WTC11 (cell line): Measurements from ENCODE around the gene EPS8L2. TPM values are rescaled to one million over a fixed set of nuclear protein-coding genes. Genes with fewer than 3 reads are reported as not detected.
A peak's percentile ranks its signal among the peaks of the same experiment; 100 is the strongest.

ENCODE experiments used
- ATF2 ChIP-seq: sonication (generic); formaldehyde crosslinking; IDR thresholded peaks from 2 replicates; pipeline ENCODE4 v1.8.1; 2022; ENCODE audit warnings: low read depth, missing genetic modification reagents, borderline replicate concordance
- ATF3 ChIP-seq: sonication (generic); formaldehyde crosslinking; conservative IDR thresholded peaks from 2 replicates; pipeline ENCODE4 v1.8.1; 2022; ENCODE audit warnings: mild to moderate bottlenecking, missing genetic modification reagents
- CDX4 ChIP-seq: fragments of 250-450 bp; sonication (Bioruptor Pico); IDR thresholded peaks from 2 replicates; pipeline ENCODE4 v1.9.0; 2021; ENCODE audit warnings: moderate library complexity, mild to moderate bottlenecking, inconsistent platforms, borderline replicate concordance
- EMX1 ChIP-seq: fragments of 250-450 bp; sonication (Bioruptor Pico); IDR thresholded peaks from 2 replicates; pipeline ENCODE4 v1.8.0; 2021; ENCODE audit warnings: mild to moderate bottlenecking
- ESRRA ChIP-seq: sonication (generic); formaldehyde crosslinking; IDR thresholded peaks from 2 replicates; pipeline ENCODE4 v1.8.1; 2022; ENCODE audit warnings: mild to moderate bottlenecking, missing genetic modification reagents, borderline replicate concordance
- ETV6 ChIP-seq: sonication (generic); formaldehyde crosslinking; IDR thresholded peaks from 2 replicates; pipeline ENCODE4 v1.8.1; 2022; ENCODE audit warnings: mild to moderate bottlenecking, missing genetic modification reagents
- JUN ChIP-seq: sonication (generic); formaldehyde crosslinking; IDR thresholded peaks from 2 replicates; pipeline ENCODE4 v1.8.0; 2023; ENCODE audit warnings: mild to moderate bottlenecking, missing genetic modification reagents
- NFYB ChIP-seq: sonication (generic); formaldehyde crosslinking; conservative IDR thresholded peaks from 2 replicates; pipeline ENCODE4 v1.8.0; 2022; ENCODE audit warnings: low read depth, missing genetic modification reagents
- RELA ChIP-seq: sonication (generic); formaldehyde crosslinking; IDR thresholded peaks from 2 replicates; pipeline ENCODE4 v1.8.1; 2022; ENCODE audit warnings: missing genetic modification reagents, mild to moderate bottlenecking, borderline replicate concordance
- SMAD3 ChIP-seq: sonication (generic); formaldehyde crosslinking; IDR thresholded peaks from 2 replicates; pipeline ENCODE4 v1.8.0; 2022; ENCODE audit warnings: missing genetic modification reagents, mild to moderate bottlenecking, borderline replicate concordance
- TCF7 ChIP-seq: sonication (generic); formaldehyde crosslinking; IDR thresholded peaks from 2 replicates; pipeline ENCODE4 v1.8.0; 2022; ENCODE audit warnings: mild to moderate bottlenecking, low read depth, missing genetic modification reagents, moderate library complexity
- TP53 ChIP-seq: sonication (generic); formaldehyde crosslinking; IDR thresholded peaks from 2 replicates; pipeline ENCODE4 v1.8.1; 2023; ENCODE audit warnings: mild to moderate bottlenecking, missing genetic modification reagents
- ZNF396 ChIP-seq: fragments of 250-450 bp; sonication (Bioruptor Pico); IDR thresholded peaks from 2 replicates; pipeline ENCODE4 v1.8.0; 2021; ENCODE audit warnings: mild to moderate bottlenecking, moderate library complexity, borderline replicate concordance
- total RNA-seq: library from RNA; stranded (reverse); gene quantifications from 3 replicates; pipeline ENCODE4 v1.2.3, GENCODE V29; 2021
- TF ChIP-seq, protein P1 (sequence below): sonication (generic); formaldehyde crosslinking; IDR thresholded peaks from 2 replicates; pipeline ENCODE4 v1.8.0; 2022; ENCODE audit warnings: mild to moderate bottlenecking, missing genetic modification reagents
- TF ChIP-seq, protein P2 (sequence below): sonication (generic); formaldehyde crosslinking; IDR thresholded peaks from 2 replicates; pipeline ENCODE4 v1.8.1; 2023; ENCODE audit warnings: mild to moderate bottlenecking, missing genetic modification reagents, moderate library complexity
- TF ChIP-seq, protein P3 (sequence below): sonication (generic); formaldehyde crosslinking; IDR thresholded peaks from 2 replicates; pipeline ENCODE4 v1.8.0; 2022; ENCODE audit warnings: mild to moderate bottlenecking, missing genetic modification reagents
- TF ChIP-seq, protein P4 (sequence below): fragments of 200-600 bp; IDR thresholded peaks from 2 replicates; pipeline ENCODE4 v1.8.0; 2022; ENCODE audit warnings: antibody characterized with exemption
- TF ChIP-seq, protein P5 (sequence below): sonication (generic); formaldehyde crosslinking; IDR thresholded peaks from 2 replicates; pipeline ENCODE4 v1.8.0; 2023; ENCODE audit warnings: missing genetic modification reagents, mild to moderate bottlenecking, borderline replicate concordance
- TF ChIP-seq, protein P6 (sequence below): sonication (generic); formaldehyde crosslinking; IDR thresholded peaks from 2 replicates; pipeline ENCODE4 v1.8.1; 2022; ENCODE audit warnings: low read depth, mild to moderate bottlenecking, moderate library complexity, missing genetic modification reagents, borderline replicate concordance
- TF ChIP-seq, protein P7 (sequence below): sonication (generic); formaldehyde crosslinking; IDR thresholded peaks from 2 replicates; pipeline ENCODE4 v1.8.0; 2023; ENCODE audit warnings: missing genetic modification reagents
- TF ChIP-seq, protein P8 (sequence below): fragments of 250-450 bp; sonication (Bioruptor Pico); IDR thresholded peaks from 2 replicates; pipeline ENCODE4 v2.1.2; 2022; ENCODE audit warnings: mild to moderate bottlenecking, moderate library complexity

The EPS8L2 gene
- total RNA-seq, 1 experiment from 2014 or later, result 51.6 TPM

DNA sequence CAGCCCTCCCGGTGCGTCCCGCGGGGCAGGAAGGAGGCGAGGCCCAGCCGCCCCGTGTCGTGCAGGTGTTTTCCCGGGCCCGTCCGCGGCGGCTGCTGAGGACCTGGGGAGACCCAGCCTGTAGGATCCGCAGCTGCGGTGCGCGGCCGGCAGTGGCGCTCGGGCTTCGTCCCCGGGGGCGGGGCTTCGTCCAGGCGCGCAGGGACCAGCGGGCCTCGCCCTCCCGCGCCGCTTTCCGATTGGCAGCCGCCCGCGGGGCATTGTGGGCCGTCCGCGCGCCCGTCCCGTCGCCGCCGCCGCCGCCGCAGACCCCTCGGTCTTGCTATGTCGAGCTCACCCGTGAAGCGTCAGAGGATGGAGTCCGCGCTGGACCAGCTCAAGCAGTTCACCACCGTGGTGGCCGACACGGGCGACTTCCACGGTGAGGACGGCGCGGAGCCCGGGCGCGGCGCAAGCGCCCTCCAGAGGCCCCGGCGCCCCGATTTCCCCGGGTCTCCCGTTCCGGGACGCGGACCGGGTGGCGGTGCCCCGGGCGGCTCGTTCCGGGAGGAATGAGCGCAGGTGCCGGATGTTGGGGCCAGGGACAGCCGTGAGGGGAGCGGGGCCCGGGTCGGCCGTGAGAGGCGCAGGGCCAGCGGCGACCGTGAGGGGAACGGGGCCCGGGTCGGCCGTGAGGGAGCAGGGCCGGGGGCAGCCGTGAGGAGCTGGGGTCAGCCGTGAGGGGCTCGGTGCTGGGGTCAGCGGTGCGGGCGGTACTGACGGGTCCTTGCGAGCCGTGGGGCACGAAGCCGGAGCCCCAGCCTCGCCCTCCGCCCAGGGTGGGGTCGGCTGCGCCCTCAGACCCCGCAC, 41.4 kb downstream of the EPS8L2 start, which contains the start of gene TALDO1 (continued):
- TF ChIP-seq, protein P1, sequence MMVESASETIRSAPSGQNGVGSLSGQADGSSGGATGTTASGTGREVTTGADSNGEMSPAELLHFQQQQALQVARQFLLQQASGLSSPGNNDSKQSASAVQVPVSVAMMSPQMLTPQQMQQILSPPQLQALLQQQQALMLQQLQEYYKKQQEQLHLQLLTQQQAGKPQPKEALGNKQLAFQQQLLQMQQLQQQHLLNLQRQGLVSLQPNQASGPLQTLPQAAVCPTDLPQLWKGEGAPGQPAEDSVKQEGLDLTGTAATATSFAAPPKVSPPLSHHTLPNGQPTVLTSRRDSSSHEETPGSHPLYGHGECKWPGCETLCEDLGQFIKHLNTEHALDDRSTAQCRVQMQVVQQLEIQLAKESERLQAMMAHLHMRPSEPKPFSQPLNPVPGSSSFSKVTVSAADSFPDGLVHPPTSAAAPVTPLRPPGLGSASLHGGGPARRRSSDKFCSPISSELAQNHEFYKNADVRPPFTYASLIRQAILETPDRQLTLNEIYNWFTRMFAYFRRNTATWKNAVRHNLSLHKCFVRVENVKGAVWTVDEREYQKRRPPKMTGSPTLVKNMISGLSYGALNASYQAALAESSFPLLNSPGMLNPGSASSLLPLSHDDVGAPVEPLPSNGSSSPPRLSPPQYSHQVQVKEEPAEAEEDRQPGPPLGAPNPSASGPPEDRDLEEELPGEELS (CRISPR knock-in tag), result peak; percentile 77
- TF ChIP-seq JUN (no peak; the same call in 1 of the 2 replicates), ATF3 (CRISPR knock-in tag) (no peak), ETV6 (CRISPR knock-in tag) (peak; percentile 88), ESRRA (CRISPR knock-in tag) (no peak; the same call in 1 of the 2 replicates), ZNF396 (CRISPR knock-in tag) (no peak), NFYB (CRISPR knock-in tag) (peak; percentile 75), TP53 (no peak), ATF2 (no peak), TCF7 (CRISPR knock-in tag) (peak; percentile 40; the same call in 1 of the 2 replicates), EMX1 (CRISPR knock-in tag) (no peak), SMAD3 (CRISPR knock-in tag) (peak; percentile 17; the same call in 1 of the 2 replicates), RELA (CRISPR knock-in tag) (0 out of 2 replicates have a peak, but pooled peaks have one; percentile 30), CDX4 (no peak)
- TF ChIP-seq, protein P2, sequence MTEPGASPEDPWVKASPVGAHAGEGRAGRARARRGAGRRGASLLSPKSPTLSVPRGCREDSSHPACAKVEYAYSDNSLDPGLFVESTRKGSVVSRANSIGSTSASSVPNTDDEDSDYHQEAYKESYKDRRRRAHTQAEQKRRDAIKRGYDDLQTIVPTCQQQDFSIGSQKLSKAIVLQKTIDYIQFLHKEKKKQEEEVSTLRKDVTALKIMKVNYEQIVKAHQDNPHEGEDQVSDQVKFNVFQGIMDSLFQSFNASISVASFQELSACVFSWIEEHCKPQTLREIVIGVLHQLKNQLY (CRISPR knock-in tag), result 0 out of 2 replicates have a peak, but pooled peaks have one; percentile 55
- TF ChIP-seq, protein P3, sequence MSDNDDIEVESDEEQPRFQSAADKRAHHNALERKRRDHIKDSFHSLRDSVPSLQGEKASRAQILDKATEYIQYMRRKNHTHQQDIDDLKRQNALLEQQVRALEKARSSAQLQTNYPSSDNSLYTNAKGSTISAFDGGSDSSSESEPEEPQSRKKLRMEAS (CRISPR knock-in tag), result peak; percentile 71
- TF ChIP-seq, protein P4, sequence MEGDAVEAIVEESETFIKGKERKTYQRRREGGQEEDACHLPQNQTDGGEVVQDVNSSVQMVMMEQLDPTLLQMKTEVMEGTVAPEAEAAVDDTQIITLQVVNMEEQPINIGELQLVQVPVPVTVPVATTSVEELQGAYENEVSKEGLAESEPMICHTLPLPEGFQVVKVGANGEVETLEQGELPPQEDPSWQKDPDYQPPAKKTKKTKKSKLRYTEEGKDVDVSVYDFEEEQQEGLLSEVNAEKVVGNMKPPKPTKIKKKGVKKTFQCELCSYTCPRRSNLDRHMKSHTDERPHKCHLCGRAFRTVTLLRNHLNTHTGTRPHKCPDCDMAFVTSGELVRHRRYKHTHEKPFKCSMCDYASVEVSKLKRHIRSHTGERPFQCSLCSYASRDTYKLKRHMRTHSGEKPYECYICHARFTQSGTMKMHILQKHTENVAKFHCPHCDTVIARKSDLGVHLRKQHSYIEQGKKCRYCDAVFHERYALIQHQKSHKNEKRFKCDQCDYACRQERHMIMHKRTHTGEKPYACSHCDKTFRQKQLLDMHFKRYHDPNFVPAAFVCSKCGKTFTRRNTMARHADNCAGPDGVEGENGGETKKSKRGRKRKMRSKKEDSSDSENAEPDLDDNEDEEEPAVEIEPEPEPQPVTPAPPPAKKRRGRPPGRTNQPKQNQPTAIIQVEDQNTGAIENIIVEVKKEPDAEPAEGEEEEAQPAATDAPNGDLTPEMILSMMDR, result no peak
- TF ChIP-seq, protein P5, sequence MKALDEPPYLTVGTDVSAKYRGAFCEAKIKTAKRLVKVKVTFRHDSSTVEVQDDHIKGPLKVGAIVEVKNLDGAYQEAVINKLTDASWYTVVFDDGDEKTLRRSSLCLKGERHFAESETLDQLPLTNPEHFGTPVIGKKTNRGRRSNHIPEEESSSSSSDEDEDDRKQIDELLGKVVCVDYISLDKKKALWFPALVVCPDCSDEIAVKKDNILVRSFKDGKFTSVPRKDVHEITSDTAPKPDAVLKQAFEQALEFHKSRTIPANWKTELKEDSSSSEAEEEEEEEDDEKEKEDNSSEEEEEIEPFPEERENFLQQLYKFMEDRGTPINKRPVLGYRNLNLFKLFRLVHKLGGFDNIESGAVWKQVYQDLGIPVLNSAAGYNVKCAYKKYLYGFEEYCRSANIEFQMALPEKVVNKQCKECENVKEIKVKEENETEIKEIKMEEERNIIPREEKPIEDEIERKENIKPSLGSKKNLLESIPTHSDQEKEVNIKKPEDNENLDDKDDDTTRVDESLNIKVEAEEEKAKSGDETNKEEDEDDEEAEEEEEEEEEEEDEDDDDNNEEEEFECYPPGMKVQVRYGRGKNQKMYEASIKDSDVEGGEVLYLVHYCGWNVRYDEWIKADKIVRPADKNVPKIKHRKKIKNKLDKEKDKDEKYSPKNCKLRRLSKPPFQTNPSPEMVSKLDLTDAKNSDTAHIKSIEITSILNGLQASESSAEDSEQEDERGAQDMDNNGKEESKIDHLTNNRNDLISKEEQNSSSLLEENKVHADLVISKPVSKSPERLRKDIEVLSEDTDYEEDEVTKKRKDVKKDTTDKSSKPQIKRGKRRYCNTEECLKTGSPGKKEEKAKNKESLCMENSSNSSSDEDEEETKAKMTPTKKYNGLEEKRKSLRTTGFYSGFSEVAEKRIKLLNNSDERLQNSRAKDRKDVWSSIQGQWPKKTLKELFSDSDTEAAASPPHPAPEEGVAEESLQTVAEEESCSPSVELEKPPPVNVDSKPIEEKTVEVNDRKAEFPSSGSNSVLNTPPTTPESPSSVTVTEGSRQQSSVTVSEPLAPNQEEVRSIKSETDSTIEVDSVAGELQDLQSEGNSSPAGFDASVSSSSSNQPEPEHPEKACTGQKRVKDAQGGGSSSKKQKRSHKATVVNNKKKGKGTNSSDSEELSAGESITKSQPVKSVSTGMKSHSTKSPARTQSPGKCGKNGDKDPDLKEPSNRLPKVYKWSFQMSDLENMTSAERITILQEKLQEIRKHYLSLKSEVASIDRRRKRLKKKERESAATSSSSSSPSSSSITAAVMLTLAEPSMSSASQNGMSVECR (CRISPR knock-in tag), result peak; percentile 76; the same call in 1 of the 2 replicates
- TF ChIP-seq, protein P6, sequence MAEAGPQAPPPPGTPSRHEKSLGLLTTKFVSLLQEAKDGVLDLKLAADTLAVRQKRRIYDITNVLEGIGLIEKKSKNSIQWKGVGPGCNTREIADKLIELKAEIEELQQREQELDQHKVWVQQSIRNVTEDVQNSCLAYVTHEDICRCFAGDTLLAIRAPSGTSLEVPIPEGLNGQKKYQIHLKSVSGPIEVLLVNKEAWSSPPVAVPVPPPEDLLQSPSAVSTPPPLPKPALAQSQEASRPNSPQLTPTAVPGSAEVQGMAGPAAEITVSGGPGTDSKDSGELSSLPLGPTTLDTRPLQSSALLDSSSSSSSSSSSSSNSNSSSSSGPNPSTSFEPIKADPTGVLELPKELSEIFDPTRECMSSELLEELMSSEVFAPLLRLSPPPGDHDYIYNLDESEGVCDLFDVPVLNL (CRISPR knock-in tag), result no peak; the same call in 1 of the 2 replicates
- TF ChIP-seq, protein P7, sequence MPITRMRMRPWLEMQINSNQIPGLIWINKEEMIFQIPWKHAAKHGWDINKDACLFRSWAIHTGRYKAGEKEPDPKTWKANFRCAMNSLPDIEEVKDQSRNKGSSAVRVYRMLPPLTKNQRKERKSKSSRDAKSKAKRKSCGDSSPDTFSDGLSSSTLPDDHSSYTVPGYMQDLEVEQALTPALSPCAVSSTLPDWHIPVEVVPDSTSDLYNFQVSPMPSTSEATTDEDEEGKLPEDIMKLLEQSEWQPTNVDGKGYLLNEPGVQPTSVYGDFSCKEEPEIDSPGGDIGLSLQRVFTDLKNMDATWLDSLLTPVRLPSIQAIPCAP (CRISPR knock-in tag), result peak; percentile 60; the same call in 1 of the 2 replicates
- TF ChIP-seq, protein P8, sequence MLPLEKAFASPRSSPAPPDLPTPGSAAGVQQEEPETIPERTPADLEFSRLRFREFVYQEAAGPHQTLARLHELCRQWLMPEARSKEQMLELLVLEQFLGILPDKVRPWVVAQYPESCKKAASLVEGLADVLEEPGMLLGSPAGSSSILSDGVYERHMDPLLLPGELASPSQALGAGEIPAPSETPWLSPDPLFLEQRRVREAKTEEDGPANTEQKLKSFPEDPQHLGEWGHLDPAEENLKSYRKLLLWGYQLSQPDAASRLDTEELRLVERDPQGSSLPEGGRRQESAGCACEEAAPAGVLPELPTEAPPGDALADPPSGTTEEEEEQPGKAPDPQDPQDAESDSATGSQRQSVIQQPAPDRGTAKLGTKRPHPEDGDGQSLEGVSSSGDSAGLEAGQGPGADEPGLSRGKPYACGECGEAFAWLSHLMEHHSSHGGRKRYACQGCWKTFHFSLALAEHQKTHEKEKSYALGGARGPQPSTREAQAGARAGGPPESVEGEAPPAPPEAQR (CRISPR knock-in tag), result no peak
